HEK293T (cell line): Measurements from ENCODE around the gene ADPGK.
"Not testable (repeated sequence)": the region's sequence is repeated elsewhere in the genome, so short reads cannot be mapped to it uniquely, and the experiment has no call there.

Experiments used
- CTCF ChIA-PET: fragments of 350-600 bp; formaldehyde crosslinking; extraction: SDS; loops from one replicate; lab custom pipeline; 2021; ENCODE audit warnings: antibody characterized with exemption, inconsistent platforms; lab: Yijun Ruan, JAX
- POLR2A ChIA-PET: fragments of 350-600 bp; formaldehyde crosslinking; extraction: SDS; loops from one replicate; lab custom pipeline; 2020; ENCODE audit warnings: antibody characterized with exemption, inconsistent platforms; lab: Yijun Ruan, JAX
- DNase-seq: peaks from one replicate; pipeline ENCODE4 v3.0.0; 2012; ENCODE audit warnings: mixed read lengths; ENCODE audit errors: extremely low spot score
- ARNT ChIP-seq: fragments of 450-650 bp; IDR thresholded peaks from 2 replicates; pipeline ENCODE4 v1.6.1; 2017; ENCODE audit warnings: mild to moderate bottlenecking
- BHLHE40 ChIP-seq: fragments of 450-650 bp; IDR thresholded peaks from 2 replicates; pipeline ENCODE4 v1.6.1; 2016; ENCODE audit warnings: mild to moderate bottlenecking, moderate library complexity, borderline replicate concordance
- CTBP1 ChIP-seq: fragments of 450-650 bp; IDR thresholded peaks from 2 replicates; pipeline ENCODE4 v1.6.1; 2016; ENCODE audit warnings: borderline replicate concordance
- ELF4 ChIP-seq: fragments of 450-650 bp; IDR thresholded peaks from 2 replicates; pipeline ENCODE4 v1.6.1; 2017; ENCODE audit warnings: antibody characterized with exemption
- FOXA1 ChIP-seq: fragments of 450-650 bp; IDR thresholded peaks from 2 replicates; pipeline ENCODE4 v1.6.1; 2016; ENCODE audit warnings: mild to moderate bottlenecking
- FOXK2 ChIP-seq: fragments of 450-650 bp; IDR thresholded peaks from 2 replicates; pipeline ENCODE4 v1.6.1; 2016; ENCODE audit warnings: mild to moderate bottlenecking
- FOXM1 ChIP-seq: fragments of 450-650 bp; IDR thresholded peaks from 2 replicates; pipeline ENCODE4 v1.6.1; 2017; ENCODE audit warnings: mild to moderate bottlenecking, borderline replicate concordance
- HDGF ChIP-seq: fragments of 450-650 bp; IDR thresholded peaks from 2 replicates; pipeline ENCODE4 v1.6.1; 2017; ENCODE audit warnings: antibody characterized with exemption, borderline replicate concordance
- L3MBTL2 ChIP-seq: fragments of 450-650 bp; conservative IDR thresholded peaks from 2 replicates; pipeline ENCODE4 v1.6.1; 2016; ENCODE audit warnings: mild to moderate bottlenecking
- LEF1 ChIP-seq: fragments of 450-650 bp; IDR thresholded peaks from 2 replicates; pipeline ENCODE4 v1.6.1; 2017; ENCODE audit warnings: mild to moderate bottlenecking, borderline replicate concordance
- NFRKB ChIP-seq: fragments of 450-650 bp; IDR thresholded peaks from 2 replicates; pipeline ENCODE4 v1.6.1; 2016; ENCODE audit warnings: mild to moderate bottlenecking, moderate library complexity
- SP1 ChIP-seq: fragments of 450-650 bp; IDR thresholded peaks from 2 replicates; pipeline ENCODE4 v1.6.1; 2017
- SUZ12 ChIP-seq: fragments of 450-650 bp; IDR thresholded peaks from 2 replicates; pipeline ENCODE4 v1.6.1; 2016; ENCODE audit warnings: mild to moderate bottlenecking
- TARDBP ChIP-seq: fragments of 450-650 bp; IDR thresholded peaks from 2 replicates; pipeline ENCODE4 v1.6.1; 2016
- ZNF384 ChIP-seq: fragments of 450-650 bp; IDR thresholded peaks from 2 replicates; pipeline ENCODE4 v1.6.1; 2016
- TF ChIP-seq, protein P1 (sequence below): fragments of 450-650 bp; IDR thresholded peaks from 2 replicates; pipeline ENCODE4 v1.6.1; 2016

The ADPGK gene

DNA sequence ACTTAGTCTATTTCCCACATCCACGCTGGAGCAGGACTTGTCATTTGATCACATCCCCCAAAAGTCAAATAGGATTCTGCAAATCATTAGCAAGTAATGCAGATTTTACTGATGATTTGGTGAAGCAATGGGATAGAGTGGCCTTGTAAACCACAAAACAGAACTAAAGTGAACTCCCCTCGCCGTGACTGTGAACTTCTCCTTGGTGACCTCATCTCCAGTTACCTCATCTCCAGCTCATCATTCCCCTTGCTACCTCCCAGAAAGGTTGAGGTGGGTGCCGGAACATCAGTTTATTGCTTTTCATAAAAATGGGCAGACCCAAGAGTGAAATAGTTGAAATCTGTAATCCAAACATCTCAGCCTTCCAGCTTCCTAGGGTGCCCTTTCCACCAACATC, 36.7 kb upstream of the ADPGK start:
- POLR2A ChIA-PET, result no interaction called here
- TF ChIP-seq CTBP1 (no peak), HDGF (no peak), FOXK2 (no peak), TARDBP (no peak), ZNF384 (no peak), L3MBTL2 (no peak), BHLHE40 (no peak), ELF4 (no peak), ARNT (no peak), LEF1 (no peak), FOXA1 (no peak)
- DNase-seq, result no peak
- CTCF ChIA-PET, result no interaction called here

- TF ChIP-seq SUZ12, result no peak
- no peak for TF ChIP-seq LEF1
- TF ChIP-seq ELF4, result no peak
- TF ChIP-seq NFRKB, result no peak
- no peak for TF ChIP-seq TARDBP
- no peak for TF ChIP-seq HDGF
- TF ChIP-seq FOXA1, result no peak
- TF ChIP-seq ZNF384, result no peak
- TF ChIP-seq, protein P1, sequence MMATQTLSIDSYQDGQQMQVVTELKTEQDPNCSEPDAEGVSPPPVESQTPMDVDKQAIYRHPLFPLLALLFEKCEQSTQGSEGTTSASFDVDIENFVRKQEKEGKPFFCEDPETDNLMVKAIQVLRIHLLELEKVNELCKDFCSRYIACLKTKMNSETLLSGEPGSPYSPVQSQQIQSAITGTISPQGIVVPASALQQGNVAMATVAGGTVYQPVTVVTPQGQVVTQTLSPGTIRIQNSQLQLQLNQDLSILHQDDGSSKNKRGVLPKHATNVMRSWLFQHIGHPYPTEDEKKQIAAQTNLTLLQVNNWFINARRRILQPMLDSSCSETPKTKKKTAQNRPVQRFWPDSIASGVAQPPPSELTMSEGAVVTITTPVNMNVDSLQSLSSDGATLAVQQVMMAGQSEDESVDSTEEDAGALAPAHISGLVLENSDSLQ, result no peak
- no peak for TF ChIP-seq CTBP1
- TF ChIP-seq FOXK2, result no peak
- TF ChIP-seq BHLHE40, result no peak
- no peak for TF ChIP-seq FOXM1
- TF ChIP-seq SP1, result no peak
- TF ChIP-seq ARNT, result no peak
- no peak for TF ChIP-seq L3MBTL2
- DNase-seq, result no peak
- ChIA-PET CTCF (no interaction called here), POLR2A (no interaction called here)
Measured at GRCh38 chr15:72818632-72819031, 35.1 kb upstream of the ADPGK start.

- ChIA-PET POLR2A (no interaction called here), CTCF (interaction anchor here (1.1 kb wide), 1 partner anchor 22 kb away, joined by 4 read pairs; no protein-coding TSS in a partner anchor)
- TF ChIP-seq BHLHE40 (no peak), FOXM1 (no peak), TARDBP (no peak), SUZ12 (no peak), FOXA1 (no peak), LEF1 (no peak), L3MBTL2 (no peak), HDGF (no peak), ELF4 (no peak), NFRKB (no peak), CTBP1 (no peak)
- no peak for DNase-seq
Measured at GRCh38 chr15:72813345-72814004, 29.9 kb upstream of the ADPGK start.

GRCh38 chr15:72809329-72809728, 25.8 kb upstream of the ADPGK start:
- ChIA-PET POLR2A (no interaction called here), CTCF (no interaction called here)
- TF ChIP-seq TARDBP, result no peak
- no peak for TF ChIP-seq HDGF
- no peak for TF ChIP-seq FOXM1
- TF ChIP-seq L3MBTL2, result no peak
- no peak for TF ChIP-seq SP1
- no peak for TF ChIP-seq ELF4
- DNase-seq, result no peak

- DNase-seq, CTCF ChIA-PET, POLR2A ChIA-PET: not testable (repeated sequence)
Measured at GRCh38 chr15:72807346-72807745, 23.8 kb upstream of the ADPGK start.

- TF ChIP-seq CTBP1 (no peak), BHLHE40 (no peak), ELF4 (no peak), SP1 (no peak), LEF1 (no peak), L3MBTL2 (no peak), HDGF (no peak), ARNT (no peak), SUZ12 (no peak)
- TF ChIP-seq, protein P1, result no peak
- ChIA-PET CTCF (interaction anchor here (0.5 to 0.6 kb wide), 2 partner anchors 35 to 490 kb away, joined by 3 to 4 read pairs; no protein-coding TSS in a partner anchor), POLR2A (no interaction called here)
- no peak for DNase-seq
Measured at GRCh38 chr15:72803006-72803405, 19.4 kb upstream of the ADPGK start.
